ENCODE data around the gene SSPN.

SSPN gene

DNA sequence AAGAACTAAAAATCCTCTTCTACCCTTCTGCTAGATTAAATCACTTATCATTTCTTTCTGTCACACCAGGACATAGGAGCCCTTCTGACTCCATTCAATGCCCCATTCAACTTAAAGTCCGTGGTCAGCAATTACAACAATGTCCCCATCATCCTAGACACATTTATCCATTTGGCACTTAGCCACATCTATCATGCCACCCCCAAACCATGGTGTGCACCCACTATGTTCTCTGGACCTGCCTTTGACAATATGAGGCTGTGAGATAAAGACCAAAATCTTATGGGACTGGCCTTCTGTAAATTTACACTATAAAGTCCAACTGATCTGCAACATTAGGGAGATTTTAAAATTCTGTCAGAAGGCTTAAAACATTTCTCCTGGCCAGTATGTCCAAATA, 104.4 kb downstream of the SSPN start:
- TF ChIP-seq ZC3H10 (CRISPR knock-in tag; IDR thresholded peaks at IDR 0.05) (no peak), SNAI2 (CRISPR knock-in tag; IDR thresholded peaks at IDR 0.05) (no peak), ESRRG (CRISPR knock-in tag; IDR thresholded peaks at IDR 0.05) (no peak), ZFP3 (CRISPR knock-in tag; IDR thresholded peaks at IDR 0.05) (no peak)
- no peak for ATAC-seq

Data from SK-N-SH treated with all-trans-retinoic acid at 6 μM for 48 hours (cell line).